ENCODE data around the gene NME7.
A peak's percentile ranks its signal among the peaks of the same experiment; 100 is the strongest.

NME7 gene

DNA sequence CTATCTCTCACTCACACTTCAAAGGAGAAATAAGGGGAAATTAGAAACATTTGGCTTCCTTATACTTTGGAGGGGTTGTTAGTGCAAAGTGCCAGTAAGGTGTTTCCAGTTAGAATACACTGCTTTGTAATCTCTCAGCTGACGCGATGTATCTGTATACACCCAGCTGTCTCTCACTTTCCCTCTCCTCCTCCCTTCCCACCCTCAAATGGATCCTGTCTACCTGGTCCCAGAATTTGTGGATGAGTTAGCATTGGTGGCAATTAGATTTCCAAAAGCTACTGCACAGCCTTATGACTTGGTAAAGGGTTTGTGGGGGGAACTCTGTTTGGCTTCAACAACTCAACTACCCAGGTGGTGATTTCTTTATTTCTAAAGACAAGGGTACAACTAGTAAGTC, 250.6 kb downstream of the NME7 start:
- Histone ChIP-seq H3K27ac (ENCODE audit: insufficient read depth in 1 of 2, low read depth in 1 of 2, low read length in 2 of 2, poor library complexity in 1 of 2, severe bottlenecking in 2 of 2) (no peak overlapping the region), H3K4me1 (ENCODE audit: control extremely low read depth in 1 of 4, control insufficient read depth in 4 of 4, insufficient read depth in 4 of 4, low read length in 3 of 4) (peaks cover 0 to 17% (median 13%) of the 10 kb centered on the region in 4 experiments), H3K27me3 (replicated peaks in 2 of 5; ENCODE audit: control insufficient read depth in 4 of 5, insufficient read depth in 5 of 5, low read length in 4 of 5) (no peaks in the 10 kb centered on the region), H3K9me3 (ENCODE audit: control extremely low read depth in 1 of 5, control insufficient read depth in 4 of 5, insufficient read depth in 2 of 5, low read depth in 1 of 5, low read length in 4 of 5) (no peaks in the 10 kb centered on the region), H3K4me3 (ENCODE audit: control insufficient read depth in 1 of 7, extremely low read depth in 1 of 7, insufficient read depth in 4 of 7, low read depth in 2 of 7, low read length in 6 of 7) (no peak overlapping the region), H3K36me3 (ENCODE audit: control insufficient read depth in 4 of 4, insufficient read depth in 4 of 4, low read length in 3 of 4) (peaks cover 4 to 59% (median 49%) of the 10 kb centered on the region in 4 experiments)
- CTCF ChIA-PET, result interaction anchor here (0.5 to 2.4 kb wide), 5 partner anchors 8 to 231 kb away, joined by 3 to 9 read pairs (median 4); no protein-coding TSS in a partner anchor
- no CpG with 5 or more reads among the region's 2 CpGs for WGBS (ENCODE audit: insufficient coverage)
- DNase-seq, result no peak
- POLR2A ChIA-PET, result no interaction called here

DNA sequence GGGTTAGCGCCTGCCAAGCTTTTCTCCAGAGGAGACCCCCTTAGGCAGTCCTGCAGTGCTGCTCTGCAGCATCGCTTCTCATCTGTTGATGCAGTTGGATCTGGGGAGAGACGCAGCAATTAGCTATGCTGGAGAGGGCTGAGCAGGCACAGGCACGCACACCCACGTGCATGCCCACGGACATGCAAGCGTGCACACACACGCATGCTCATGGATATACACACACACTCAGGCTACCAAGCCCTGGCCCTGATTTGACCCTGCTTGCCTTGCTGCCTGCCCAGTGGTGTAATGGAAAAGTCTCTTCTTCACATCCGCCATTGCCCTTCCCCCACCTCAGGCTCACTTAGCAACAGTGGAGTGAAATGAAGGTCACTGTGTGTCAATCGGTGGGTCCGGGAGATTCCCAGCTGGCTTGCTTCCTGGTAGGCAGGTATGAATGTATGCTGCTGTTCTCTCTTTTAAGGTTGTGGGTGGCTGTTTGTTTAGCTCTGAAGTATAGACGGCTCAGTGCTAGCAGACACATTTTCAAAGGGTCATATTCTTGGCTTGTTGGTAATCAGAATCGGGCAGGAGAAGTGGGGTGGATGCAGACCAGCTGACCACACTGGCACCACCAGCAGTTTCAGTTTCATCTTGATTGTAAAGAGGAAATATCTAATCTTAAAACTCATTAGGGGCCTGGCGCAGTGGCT, 251.6 kb downstream of the NME7 start:
- peak in 2 of 3 donors; percentile 47 to 56 for DNase-seq
- POLR2A ChIA-PET, result no interaction called here

DNA sequence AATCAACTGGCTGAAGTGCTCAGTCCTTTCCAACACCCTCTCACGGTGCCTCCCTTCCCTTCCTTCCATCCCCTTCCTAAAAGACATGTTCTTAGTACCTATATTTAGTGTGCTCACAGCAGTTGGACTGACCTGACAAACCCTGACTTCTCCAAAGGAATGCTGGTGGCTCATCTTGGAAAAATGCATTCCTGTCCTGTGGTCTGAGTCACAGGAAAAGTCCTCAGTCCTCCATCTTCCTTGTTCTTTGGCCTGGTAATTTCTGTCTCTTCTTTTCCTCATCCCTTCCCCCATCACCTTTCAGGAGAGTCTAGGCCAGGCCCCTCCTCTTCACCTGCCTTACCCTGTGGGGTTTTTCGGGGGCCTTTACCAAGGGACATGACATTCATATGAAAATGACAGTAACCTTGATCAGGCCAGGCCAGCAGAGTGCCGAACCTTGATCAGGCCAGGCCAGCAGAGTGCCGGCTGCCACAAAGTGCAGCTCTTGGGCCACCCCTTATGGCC, 253.9 kb downstream of the NME7 start:
- ChIA-PET CTCF (no interaction called here), POLR2A (no interaction called here)
- Histone ChIP-seq H3K27ac (ENCODE audit: insufficient read depth in 1 of 2, low read depth in 1 of 2, low read length in 2 of 2, poor library complexity in 1 of 2, severe bottlenecking in 2 of 2) (no peak overlapping the region), H3K27me3 (replicated peaks in 2 of 5; ENCODE audit: control insufficient read depth in 4 of 5, insufficient read depth in 5 of 5, low read length in 4 of 5) (no peaks in the 10 kb centered on the region), H3K4me1 (ENCODE audit: control extremely low read depth in 1 of 4, control insufficient read depth in 4 of 4, insufficient read depth in 4 of 4, low read length in 3 of 4) (peaks cover 12 to 51% (median 44%) of the 10 kb centered on the region in 4 experiments), H3K9me3 (ENCODE audit: control extremely low read depth in 1 of 5, control insufficient read depth in 4 of 5, insufficient read depth in 2 of 5, low read depth in 1 of 5, low read length in 4 of 5) (no peaks in the 10 kb centered on the region), H3K36me3 (ENCODE audit: control insufficient read depth in 4 of 4, insufficient read depth in 4 of 4, low read length in 3 of 4) (peaks cover 4 to 46% (median 37%) of the 10 kb centered on the region in 4 experiments), H3K4me3 (ENCODE audit: control insufficient read depth in 1 of 7, extremely low read depth in 1 of 7, insufficient read depth in 4 of 7, low read depth in 2 of 7, low read length in 6 of 7) (no peak overlapping the region)
- no peak for DNase-seq
- 95% methylated on average over 3 of the region's 4 CpGs for WGBS (ENCODE audit: insufficient coverage)

More for the DNA sequence above, 251.6 kb downstream of the NME7 start:
- peaks cover 4 to 59% (median 46%) of the 10 kb centered on the region in 4 experiments for H3K36me3 ChIP-seq (ENCODE audit: control insufficient read depth in 4 of 4, insufficient read depth in 4 of 4, low read length in 3 of 4)
- H3K9me3 ChIP-seq (ENCODE audit: control extremely low read depth in 1 of 5, control insufficient read depth in 4 of 5, insufficient read depth in 2 of 5, low read depth in 1 of 5, low read length in 4 of 5), result no peaks in the 10 kb centered on the region
- H3K4me1 ChIP-seq (ENCODE audit: control extremely low read depth in 1 of 4, control insufficient read depth in 4 of 4, insufficient read depth in 4 of 4, low read length in 3 of 4), result peaks cover 1 to 27% (median 21%) of the 10 kb centered on the region in 4 experiments
- WGBS (ENCODE audit: insufficient coverage), result 87% methylated on average over 9 of the region's 14 CpGs
- H3K27me3 ChIP-seq (replicated peaks in 2 of 5; ENCODE audit: control insufficient read depth in 4 of 5, insufficient read depth in 5 of 5, low read length in 4 of 5), result no peaks in the 10 kb centered on the region
- CTCF ChIA-PET, result interaction anchor here (1.0 to 2.4 kb wide), 5 partner anchors 9 to 513 kb away, joined by 3 to 9 read pairs (median 4); no protein-coding TSS in a partner anchor
- no peak overlapping the region for H3K27ac ChIP-seq (ENCODE audit: insufficient read depth in 1 of 2, low read depth in 1 of 2, low read length in 2 of 2, poor library complexity in 1 of 2, severe bottlenecking in 2 of 2)
- H3K4me3 ChIP-seq (ENCODE audit: control insufficient read depth in 1 of 7, extremely low read depth in 1 of 7, insufficient read depth in 4 of 7, low read depth in 2 of 7, low read length in 6 of 7), result peak overlapping the region in 1 of 7 experiments; percentile 28

DNA sequence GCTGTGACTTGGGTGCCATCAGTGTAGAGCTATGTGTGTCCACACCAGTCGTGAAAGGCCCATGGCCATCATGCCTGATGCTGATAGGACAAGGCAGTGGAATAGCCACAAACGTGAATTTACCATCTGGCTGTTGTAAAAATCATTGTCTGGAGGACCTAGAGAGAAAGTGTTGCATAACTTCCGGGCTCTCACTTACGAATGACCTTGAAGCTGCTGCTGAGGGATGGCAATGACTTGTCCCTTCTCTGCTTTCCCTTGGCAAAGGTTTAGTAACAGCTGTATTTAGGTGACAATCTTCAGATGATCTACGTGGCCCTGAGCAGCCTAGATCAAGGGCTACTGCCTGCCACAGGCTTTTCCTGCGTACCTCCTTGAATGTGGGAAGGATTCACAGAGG, 255.4 kb downstream of the NME7 start:
- Histone ChIP-seq H3K4me3 (ENCODE audit: control insufficient read depth in 1 of 7, extremely low read depth in 1 of 7, insufficient read depth in 4 of 7, low read depth in 2 of 7, low read length in 6 of 7) (no peak overlapping the region), H3K9me3 (ENCODE audit: control extremely low read depth in 1 of 5, control insufficient read depth in 4 of 5, insufficient read depth in 2 of 5, low read depth in 1 of 5, low read length in 4 of 5) (no peaks in the 10 kb centered on the region), H3K27ac (ENCODE audit: insufficient read depth in 1 of 2, low read depth in 1 of 2, low read length in 2 of 2, poor library complexity in 1 of 2, severe bottlenecking in 2 of 2) (peak overlapping the region in 1 of 2 experiments; percentile 52), H3K27me3 (replicated peaks in 2 of 5; ENCODE audit: control insufficient read depth in 4 of 5, insufficient read depth in 5 of 5, low read length in 4 of 5) (no peaks in the 10 kb centered on the region), H3K4me1 (ENCODE audit: control extremely low read depth in 1 of 4, control insufficient read depth in 4 of 4, insufficient read depth in 4 of 4, low read length in 3 of 4) (peaks cover 24 to 65% (median 56%) of the 10 kb centered on the region in 4 experiments), H3K36me3 (ENCODE audit: control insufficient read depth in 4 of 4, insufficient read depth in 4 of 4, low read length in 3 of 4) (peaks cover 4 to 41% (median 33%) of the 10 kb centered on the region in 4 experiments)
- WGBS (ENCODE audit: insufficient coverage), result 67% methylated on average over 5 of the region's 6 CpGs
- CTCF ChIA-PET, result interaction anchor here (0.9 to 2.8 kb wide), 4 partner anchors 12 to 507 kb away, joined by 3 to 13 read pairs (median 4); no protein-coding TSS in a partner anchor
- DNase-seq, result peak in 2 of 3 donors; percentile 28 to 42
- POLR2A ChIA-PET, result no interaction called here

DNA sequence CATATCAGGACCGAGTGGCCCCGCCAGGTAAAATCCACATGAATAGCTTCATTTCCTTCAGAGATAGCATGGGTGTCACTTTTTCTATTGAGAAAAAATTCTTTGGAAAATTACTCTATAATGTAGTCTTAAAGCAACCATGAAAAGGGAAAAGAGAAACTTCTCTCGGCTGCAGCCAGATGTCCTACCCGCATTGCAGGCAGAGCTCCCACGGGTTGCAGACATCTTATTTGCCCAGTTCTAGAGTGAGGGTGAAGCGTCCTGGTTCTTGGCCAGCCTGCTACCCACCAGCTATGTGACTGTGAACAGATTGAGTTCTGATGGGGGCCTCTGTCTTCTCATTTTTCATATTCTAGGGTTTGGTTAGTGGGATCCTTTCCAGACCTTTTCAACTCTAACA, 256.1 kb downstream of the NME7 start:
- Histone ChIP-seq H3K4me1 (ENCODE audit: control extremely low read depth in 1 of 4, control insufficient read depth in 4 of 4, insufficient read depth in 4 of 4, low read length in 3 of 4) (peaks cover 26 to 67% (median 56%) of the 10 kb centered on the region in 4 experiments), H3K27me3 (replicated peaks in 2 of 5; ENCODE audit: control insufficient read depth in 4 of 5, insufficient read depth in 5 of 5, low read length in 4 of 5) (no peaks in the 10 kb centered on the region), H3K9me3 (ENCODE audit: control extremely low read depth in 1 of 5, control insufficient read depth in 4 of 5, insufficient read depth in 2 of 5, low read depth in 1 of 5, low read length in 4 of 5) (no peaks in the 10 kb centered on the region), H3K36me3 (ENCODE audit: control insufficient read depth in 4 of 4, insufficient read depth in 4 of 4, low read length in 3 of 4) (peaks cover 3 to 35% (median 32%) of the 10 kb centered on the region in 4 experiments), H3K27ac (ENCODE audit: insufficient read depth in 1 of 2, low read depth in 1 of 2, low read length in 2 of 2, poor library complexity in 1 of 2, severe bottlenecking in 2 of 2) (peak overlapping the region in 1 of 2 experiments; percentile 80), H3K4me3 (ENCODE audit: control insufficient read depth in 1 of 7, extremely low read depth in 1 of 7, insufficient read depth in 4 of 7, low read depth in 2 of 7, low read length in 6 of 7) (peak overlapping the region in 4 of 7 experiments; percentile 25 to 89 (median 58))
- POLR2A ChIA-PET, result no interaction called here
- CTCF ChIA-PET, result interaction anchor here (0.9 to 2.8 kb wide), 5 partner anchors 17 to 673 kb away, joined by 3 to 13 read pairs (median 3); no protein-coding TSS in a partner anchor
- WGBS (ENCODE audit: insufficient coverage), result no CpG with 5 or more reads among the region's 6 CpGs
- no peak for DNase-seq

DNA sequence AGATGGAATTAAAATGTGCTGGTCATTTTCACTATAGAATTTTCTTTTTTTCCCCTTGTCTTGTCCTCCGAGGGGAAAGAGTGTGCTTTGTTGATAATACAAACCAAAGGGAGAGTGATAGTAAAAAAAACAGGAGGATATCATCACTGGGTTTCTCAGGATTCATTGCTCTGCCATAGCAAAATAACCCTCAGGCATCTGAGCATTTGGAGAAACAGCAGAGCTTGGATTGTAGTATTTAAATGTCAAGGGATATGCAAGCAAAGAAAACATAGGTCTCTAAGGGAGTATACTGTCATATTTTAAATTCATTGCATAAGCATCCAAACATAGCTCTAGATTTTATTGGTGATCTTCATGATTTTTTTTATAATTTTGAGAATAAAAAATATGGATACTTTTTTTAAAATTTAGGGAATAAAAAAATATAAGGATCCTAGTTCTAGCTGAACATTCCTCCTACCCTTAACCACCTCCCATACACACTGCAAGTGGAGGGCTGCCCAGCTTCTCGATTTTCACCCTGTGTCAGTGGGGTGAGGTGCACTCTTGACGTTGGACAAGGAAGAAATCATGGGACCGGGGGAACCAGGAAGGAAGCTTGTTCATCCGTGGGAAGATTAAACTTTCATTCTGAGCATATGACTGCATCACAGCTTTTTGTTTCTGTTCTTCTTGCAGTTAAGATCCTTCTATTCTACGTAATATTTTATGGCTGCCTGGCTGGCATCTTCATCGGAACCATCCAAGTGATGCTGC, 256.7 kb downstream of the NME7 start:
- ChIA-PET CTCF (interaction anchor here (0.9 to 2.8 kb wide), 5 partner anchors 9 to 672 kb away, joined by 3 to 13 read pairs (median 4); no protein-coding TSS in a partner anchor), POLR2A (no interaction called here)
- DNase-seq, result peak in 1 of 3 donors; percentile 20
- no peaks in the 10 kb centered on the region for H3K27me3 ChIP-seq (replicated peaks in 2 of 5; ENCODE audit: control insufficient read depth in 4 of 5, insufficient read depth in 5 of 5, low read length in 4 of 5)
- peaks cover 26 to 62% (median 51%) of the 10 kb centered on the region in 4 experiments for H3K4me1 ChIP-seq (ENCODE audit: control extremely low read depth in 1 of 4, control insufficient read depth in 4 of 4, insufficient read depth in 4 of 4, low read length in 3 of 4)
- peak overlapping the region; percentile 65 to 80 for H3K27ac ChIP-seq (ENCODE audit: insufficient read depth in 1 of 2, low read depth in 1 of 2, low read length in 2 of 2, poor library complexity in 1 of 2, severe bottlenecking in 2 of 2)
- peak overlapping the region in 6 of 7 experiments; percentile 28 to 92 (median 86) for H3K4me3 ChIP-seq (ENCODE audit: control insufficient read depth in 1 of 7, extremely low read depth in 1 of 7, insufficient read depth in 4 of 7, low read depth in 2 of 7, low read length in 6 of 7)
- no peaks in the 10 kb centered on the region for H3K9me3 ChIP-seq (ENCODE audit: control extremely low read depth in 1 of 5, control insufficient read depth in 4 of 5, insufficient read depth in 2 of 5, low read depth in 1 of 5, low read length in 4 of 5)
- H3K36me3 ChIP-seq (ENCODE audit: control insufficient read depth in 4 of 4, insufficient read depth in 4 of 4, low read length in 3 of 4), result peaks cover 3 to 31% (median 27%) of the 10 kb centered on the region in 4 experiments
- 30% methylated on average over 5 of the region's 7 CpGs for WGBS (ENCODE audit: insufficient coverage)

Measured in common myeloid progenitor, CD34-positive (primary cell).